Nephron (organoid): ENCODE results near the gene ALKBH1.
"Not testable (repeated sequence)": the region's sequence is repeated elsewhere in the genome, so short reads cannot be mapped to it uniquely, and the experiment has no call there.

ENCODE experiments used
- H3K27ac Mint-ChIP-seq, 3 experiments: 2 replicates each; pipeline ENCODE4 v1.8.0; 2020; ENCODE audit warnings: mixed read lengths in 3 of 3, mild to moderate bottlenecking in 2 of 3, moderate library complexity in 1 of 3
- H3K27me3 Mint-ChIP-seq: 2 replicates; pipeline ENCODE4 v1.8.0; 2021; ENCODE audit warnings: low read depth, mild to moderate bottlenecking, moderate library complexity, mixed read lengths
- H3K36me3 Mint-ChIP-seq: 2 replicates; pipeline ENCODE4 v1.8.0; 2020; ENCODE audit warnings: low read depth, mixed read lengths
- H3K4me1 Mint-ChIP-seq: 2 replicates; pipeline ENCODE4 v1.8.0; 2020; ENCODE audit warnings: mixed read lengths
- H3K4me3 Mint-ChIP-seq, 3 experiments: 2 replicates each; pipeline ENCODE4 v1.8.0; 2020; ENCODE audit warnings: mild to moderate bottlenecking in 3 of 3, mixed read lengths in 3 of 3, moderate library complexity in 2 of 3
- H3K9me3 Mint-ChIP-seq: 2 replicates; pipeline ENCODE4 v1.8.0; 2020; ENCODE audit warnings: mixed read lengths
- TF ChIP-seq, protein P1 (sequence below), 3 experiments: fragments of 200-600 bp; sonication (generic); IDR thresholded peaks; one replicate each; pipeline ENCODE4 v1.5.0; 2021; ENCODE audit warnings: antibody characterized with exemption in 3 of 3; ENCODE audit not compliant: unreplicated experiment in 3 of 3

Gene ALKBH1

DNA sequence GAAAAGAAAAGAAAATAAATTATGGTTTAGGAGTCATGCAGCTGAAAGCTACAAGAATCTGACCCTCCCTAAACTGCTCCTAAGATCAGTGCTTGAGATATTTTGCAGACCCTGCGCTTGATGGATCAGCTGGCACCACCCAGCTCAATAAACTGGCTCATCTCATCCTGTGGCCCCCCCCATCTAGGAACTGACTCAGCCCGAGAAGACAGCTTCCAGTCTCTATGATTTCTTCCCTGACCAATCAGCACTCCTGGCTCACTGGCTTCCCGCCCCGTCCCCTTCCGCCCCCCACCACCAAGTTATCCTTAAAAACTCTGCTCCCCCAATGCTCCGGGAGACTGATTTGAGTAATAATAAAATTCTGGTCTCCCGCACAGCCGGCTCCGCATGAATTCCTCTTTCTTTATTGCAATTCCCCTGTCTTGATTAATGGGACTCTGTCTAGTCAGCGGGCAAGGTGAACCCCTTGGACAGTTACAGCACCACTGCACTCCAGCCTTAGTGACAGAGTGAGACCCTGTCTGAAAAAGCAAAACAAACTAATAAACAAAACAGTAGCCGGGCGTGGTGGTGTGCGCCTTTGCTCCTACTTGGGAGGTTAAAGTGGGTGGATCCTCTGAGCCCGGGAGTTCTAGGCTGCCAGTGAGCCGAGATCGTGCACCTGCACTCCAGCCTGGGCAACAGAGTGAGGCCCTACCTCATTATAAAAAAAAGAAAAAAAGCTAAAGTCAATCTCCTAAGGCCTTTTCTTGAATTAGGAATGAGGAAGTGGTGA is 66.9 kb downstream of the ALKBH1 start:
- H3K9me3 Mint-ChIP-seq, result peaks cover 6% of the 10 kb centered on the region
- H3K27me3 Mint-ChIP-seq, result no peaks in the 10 kb centered on the region
- no peaks in the 10 kb centered on the region for H3K36me3 Mint-ChIP-seq
- no peak overlapping the region for H3K27ac Mint-ChIP-seq
- TF ChIP-seq, protein P1, sequence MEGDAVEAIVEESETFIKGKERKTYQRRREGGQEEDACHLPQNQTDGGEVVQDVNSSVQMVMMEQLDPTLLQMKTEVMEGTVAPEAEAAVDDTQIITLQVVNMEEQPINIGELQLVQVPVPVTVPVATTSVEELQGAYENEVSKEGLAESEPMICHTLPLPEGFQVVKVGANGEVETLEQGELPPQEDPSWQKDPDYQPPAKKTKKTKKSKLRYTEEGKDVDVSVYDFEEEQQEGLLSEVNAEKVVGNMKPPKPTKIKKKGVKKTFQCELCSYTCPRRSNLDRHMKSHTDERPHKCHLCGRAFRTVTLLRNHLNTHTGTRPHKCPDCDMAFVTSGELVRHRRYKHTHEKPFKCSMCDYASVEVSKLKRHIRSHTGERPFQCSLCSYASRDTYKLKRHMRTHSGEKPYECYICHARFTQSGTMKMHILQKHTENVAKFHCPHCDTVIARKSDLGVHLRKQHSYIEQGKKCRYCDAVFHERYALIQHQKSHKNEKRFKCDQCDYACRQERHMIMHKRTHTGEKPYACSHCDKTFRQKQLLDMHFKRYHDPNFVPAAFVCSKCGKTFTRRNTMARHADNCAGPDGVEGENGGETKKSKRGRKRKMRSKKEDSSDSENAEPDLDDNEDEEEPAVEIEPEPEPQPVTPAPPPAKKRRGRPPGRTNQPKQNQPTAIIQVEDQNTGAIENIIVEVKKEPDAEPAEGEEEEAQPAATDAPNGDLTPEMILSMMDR (IDR thresholded peaks at IDR 0.05; ENCODE audit: unreplicated experiment in 3 of 3), result no peak
- no peak overlapping the region for H3K4me3 Mint-ChIP-seq
- no peaks in the 10 kb centered on the region for H3K4me1 Mint-ChIP-seq

GRCh38 chr14:77638771-77639171 is 69.1 kb downstream of the ALKBH1 start:
- Mint-ChIP-seq H3K27ac (no peak overlapping the region), H3K27me3 (no peaks in the 10 kb centered on the region), H3K9me3 (peaks cover 14% of the 10 kb centered on the region), H3K36me3 (no peaks in the 10 kb centered on the region), H3K4me1 (no peaks in the 10 kb centered on the region), H3K4me3 (no peak overlapping the region)
- TF ChIP-seq, protein P1 (IDR thresholded peaks at IDR 0.05; ENCODE audit: unreplicated experiment in 3 of 3), result no peak

DNA sequence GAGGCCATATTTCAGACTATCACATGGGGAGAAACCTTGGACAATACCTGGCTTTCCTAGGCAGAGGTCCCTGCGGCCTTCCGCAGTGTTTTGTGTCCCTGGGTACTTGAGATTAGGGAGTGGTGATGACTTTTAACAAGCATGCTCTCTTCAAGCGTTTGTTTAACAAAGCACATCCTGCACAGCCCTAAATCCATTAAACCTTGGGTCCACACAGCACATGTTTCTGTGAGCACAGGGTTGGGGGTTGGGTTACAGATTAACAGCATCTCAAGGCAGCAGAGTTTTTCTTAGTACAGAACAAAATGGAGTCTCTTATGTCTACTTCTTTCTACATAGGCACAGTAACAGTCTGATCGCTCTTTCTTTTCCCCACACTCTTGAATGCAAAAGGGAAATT is 72.0 kb downstream of the ALKBH1 start:
- peaks cover 23% of the 10 kb centered on the region for H3K9me3 Mint-ChIP-seq
- not testable (repeated sequence) for H3K27me3 Mint-ChIP-seq, H3K4me1 Mint-ChIP-seq, H3K4me3 Mint-ChIP-seq, H3K36me3 Mint-ChIP-seq, H3K27ac Mint-ChIP-seq

GRCh38 chr14:77635466-77635865 is 72.4 kb downstream of the ALKBH1 start:
- H3K36me3 Mint-ChIP-seq, H3K4me1 Mint-ChIP-seq, H3K27me3 Mint-ChIP-seq, H3K4me3 Mint-ChIP-seq, H3K27ac Mint-ChIP-seq: not testable (repeated sequence)
- H3K9me3 Mint-ChIP-seq, result peaks cover 23% of the 10 kb centered on the region

- TF ChIP-seq, protein P1 (IDR thresholded peaks at IDR 0.05; ENCODE audit: unreplicated experiment in 3 of 3), result no peak
- H3K27ac Mint-ChIP-seq, result no peak overlapping the region
- no peaks in the 10 kb centered on the region for H3K36me3 Mint-ChIP-seq
- no peak overlapping the region for H3K4me3 Mint-ChIP-seq
- H3K9me3 Mint-ChIP-seq, result peaks cover 32% of the 10 kb centered on the region
- no peaks in the 10 kb centered on the region for H3K27me3 Mint-ChIP-seq
- H3K4me1 Mint-ChIP-seq, result no peaks in the 10 kb centered on the region
These were observed 77.7 kb downstream of the ALKBH1 start for GRCh38 chr14:77630111-77630510.

GRCh38 chr14:77625360-77625759 is 82.5 kb downstream of the ALKBH1 start:
- Mint-ChIP-seq H3K36me3 (no peaks in the 10 kb centered on the region), H3K4me1 (no peaks in the 10 kb centered on the region), H3K4me3 (no peak overlapping the region), H3K27ac (no peak overlapping the region), H3K27me3 (peaks cover 4% of the 10 kb centered on the region), H3K9me3 (peaks cover 19% of the 10 kb centered on the region)
- TF ChIP-seq, protein P1 (IDR thresholded peaks at IDR 0.05; ENCODE audit: unreplicated experiment in 3 of 3), result no peak

GRCh38 chr14:77623201-77623600 is 84.6 kb downstream of the ALKBH1 start:
- Mint-ChIP-seq H3K27me3 (peaks cover 4% of the 10 kb centered on the region), H3K9me3 (peaks cover 3% of the 10 kb centered on the region), H3K36me3 (no peaks in the 10 kb centered on the region), H3K4me3 (no peak overlapping the region), H3K4me1 (no peaks in the 10 kb centered on the region), H3K27ac (no peak overlapping the region)
- TF ChIP-seq, protein P1 (IDR thresholded peaks at IDR 0.05; ENCODE audit: unreplicated experiment in 3 of 3), result no peak
